ENCODE measurements around the gene ATP9A. TPM values are rescaled to one million over a fixed set of nuclear protein-coding genes. Genes with fewer than 3 reads are reported as not detected.
A peak's percentile ranks its signal among the peaks of the same experiment; 100 is the strongest.

Gene ATP9A
- total RNA-seq, 4 donors from 2014 or later: 17.6 to 28.2 (median 19.5) TPM

- H3K9me3 ChIP-seq: no peaks in the 10 kb centered on the region
- H3K27ac ChIP-seq: peak overlapping the region in 2 of 4 donors; percentile 45 to 80
- DNase-seq: no peak
- H3K27me3 ChIP-seq: peaks cover 4 to 60% (median 7%) of the 10 kb centered on the region in 4 donors
- H3K36me3 ChIP-seq: no peaks in the 10 kb centered on the region
- peak overlapping the region in 3 of 4 donors; percentile 28 to 50 (median 43) for H3K4me3 ChIP-seq
- peaks cover 18 to 47% (median 27%) of the 10 kb centered on the region in 3 donors for H3K4me1 ChIP-seq
- 16 to 26% methylated on average over 11 to 16 of the region's 16 CpGs for WGBS, 2 donors
- TF ChIP-seq CTCF (IDR thresholded peaks at IDR 0.05): no peak
- TF ChIP-seq POLR2A (IDR thresholded peaks at IDR 0.05): no peak
- intact Hi-C loops (cut with DNase I): no loop called here
These were observed 207.5 kb downstream of the ATP9A start for GRCh38 chr20:51560550-51561307.

GRCh38 chr20:51560042-51560441, 208.1 kb downstream of the ATP9A start:
- no peak for DNase-seq
- intact Hi-C loops (cut with DNase I): no loop called here
- no peak overlapping the region for H3K27ac ChIP-seq
- peaks cover 18 to 42% (median 27%) of the 10 kb centered on the region in 3 donors for H3K4me1 ChIP-seq
- whole genome bisulfite sequencing, 2 donors: 78% methylated on average over 1 of the region's 1 CpG
- peaks cover 4 to 59% (median 7%) of the 10 kb centered on the region in 4 donors for H3K27me3 ChIP-seq
- H3K36me3 ChIP-seq: no peaks in the 10 kb centered on the region
- H3K4me3 ChIP-seq: no peak overlapping the region
- no peaks in the 10 kb centered on the region for H3K9me3 ChIP-seq
- no peak for TF ChIP-seq CTCF (IDR thresholded peaks at IDR 0.05)
- TF ChIP-seq POLR2A (IDR thresholded peaks at IDR 0.05): no peak

GRCh38 chr20:51554538-51555165, 213.5 kb downstream of the ATP9A start:
- Histone ChIP-seq H3K4me3 (no peak overlapping the region), H3K9me3 (no peaks in the 10 kb centered on the region), H3K27me3 (peaks cover 0 to 15% (median 0%) of the 10 kb centered on the region in 4 donors), H3K4me1 (peaks cover 0 to 9% (median 0%) of the 10 kb centered on the region in 3 donors), H3K27ac (peak overlapping the region in 1 of 4 donors; percentile 45), H3K36me3 (no peaks in the 10 kb centered on the region)
- TF ChIP-seq CTCF (IDR thresholded peaks at IDR 0.05) (no peak), POLR2A (IDR thresholded peaks at IDR 0.05) (no peak)
- 10 to 29% methylated on average over 6 to 10 of the region's 11 CpGs for whole genome bisulfite sequencing, 2 donors
- intact Hi-C loops (cut with DNase I): no loop called here
- no peak for DNase-seq

GRCh38 chr20:51553897-51554486, 214.2 kb downstream of the ATP9A start:
- Histone ChIP-seq H3K27ac (peak overlapping the region in 1 of 4 donors; percentile 45), H3K9me3 (no peaks in the 10 kb centered on the region), H3K27me3 (peaks cover 0 to 8% (median 0%) of the 10 kb centered on the region in 4 donors), H3K4me3 (no peak overlapping the region), H3K4me1 (peaks cover 0 to 9% (median 0%) of the 10 kb centered on the region in 3 donors), H3K36me3 (no peaks in the 10 kb centered on the region)
- no peak for DNase-seq
- WGBS, 2 donors: 59 to 65% methylated on average over 8 of the region's 8 CpGs
- TF ChIP-seq POLR2A (IDR thresholded peaks at IDR 0.05): no peak
- no peak for TF ChIP-seq CTCF (IDR thresholded peaks at IDR 0.05)
- intact Hi-C loops (cut with DNase I): no loop called here

GRCh38 chr20:51551186-51551585, 217.0 kb downstream of the ATP9A start:
- H3K4me1 ChIP-seq: peaks cover 0 to 9% (median 0%) of the 10 kb centered on the region in 3 donors
- intact Hi-C loops (cut with DNase I): no loop called here
- 83 to 88% methylated on average over 3 of the region's 3 CpGs for WGBS, 2 donors

More at GRCh38 chr20:51551186-51551585, 217.0 kb downstream of the ATP9A start:
- no peak for DNase-seq
- TF ChIP-seq POLR2A (IDR thresholded peaks at IDR 0.05) (no peak), CTCF (IDR thresholded peaks at IDR 0.05) (no peak)
- H3K27me3 ChIP-seq: peaks cover 0 to 3% (median 0%) of the 10 kb centered on the region in 4 donors
- no peaks in the 10 kb centered on the region for H3K36me3 ChIP-seq
- no peaks in the 10 kb centered on the region for H3K9me3 ChIP-seq
- no peak overlapping the region for H3K27ac ChIP-seq
- H3K4me3 ChIP-seq: no peak overlapping the region
